GM21619 (cell line): ENCODE measurements around the gene ALDH2.
"Not testable (repeated sequence)": the region's sequence is repeated elsewhere in the genome, so short reads cannot be mapped to it uniquely, and the experiment has no call there.

Source experiments
- ATAC-seq: cut with Tn5 transposase; IDR thresholded peaks from one replicate; pipeline ENCODE4 v1.9.1; 2021; ENCODE audit not compliant: unreplicated experiment

The ALDH2 gene

GRCh38 chr12:111785651-111786050 lies 18.9 kb downstream of the ALDH2 start:
- no peak for ATAC-seq

GRCh38 chr12:111788178-111788654 lies 21.5 kb downstream of the ALDH2 start:
- ATAC-seq: no peak

GRCh38 chr12:111789779-111790178 lies 23.0 kb downstream of the ALDH2 start:
- ATAC-seq: no peak

- ATAC-seq: no peak
Measured at GRCh38 chr12:111791507-111791906, 24.8 kb downstream of the ALDH2 start.

- ATAC-seq: no peak
Measured at GRCh38 chr12:111792155-111792855, 25.6 kb downstream of the ALDH2 start.

GRCh38 chr12:111792856-111793235 lies 26.1 kb downstream of the ALDH2 start:
- ATAC-seq: no peak

GRCh38 chr12:111798182-111798581 lies 31.4 kb downstream of the ALDH2 start:
- ATAC-seq: no peak

GRCh38 chr12:111799758-111800157 lies 33.0 kb downstream of the ALDH2 start:
- no peak for ATAC-seq

GRCh38 chr12:111803038-111803626 lies 36.4 kb downstream of the ALDH2 start:
- no peak for ATAC-seq

GRCh38 chr12:111803851-111804250 lies 37.1 kb downstream of the ALDH2 start:
- ATAC-seq: no peak

GRCh38 chr12:111806304-111806703 lies 39.6 kb downstream of the ALDH2 start:
- no peak for ATAC-seq

- no peak for ATAC-seq
Measured at GRCh38 chr12:111807232-111807631, 40.5 kb downstream of the ALDH2 start.

- ATAC-seq: peak; percentile 51
Measured at GRCh38 chr12:111812881-111813741, 46.4 kb downstream of the ALDH2 start.

- ATAC-seq: no peak
Measured at GRCh38 chr12:111816065-111816615, 49.4 kb downstream of the ALDH2 start.

- not testable (repeated sequence) for ATAC-seq
Measured at GRCh38 chr12:111816898-111817297, 50.2 kb downstream of the ALDH2 start.

GRCh38 chr12:111818340-111818739 lies 51.6 kb downstream of the ALDH2 start:
- no peak for ATAC-seq

GRCh38 chr12:111819191-111820158 lies 52.7 kb downstream of the ALDH2 start:
- no peak for ATAC-seq

- not testable (repeated sequence) for ATAC-seq
Measured at GRCh38 chr12:111820828-111821227, 54.1 kb downstream of the ALDH2 start.

- ATAC-seq: no peak
Measured at GRCh38 chr12:111822886-111823285, 56.2 kb downstream of the ALDH2 start.

GRCh38 chr12:111823891-111824290 lies 57.2 kb downstream of the ALDH2 start:
- no peak for ATAC-seq
